ENCODE results near the gene ORM1. TPM values are rescaled to one million over a fixed set of nuclear protein-coding genes. Genes with fewer than 3 reads are reported as not detected.
"Not testable (repeated sequence)": the region's sequence is repeated elsewhere in the genome, so short reads cannot be mapped to it uniquely, and the experiment has no call there.

The ORM1 gene
- total RNA-seq, 1 experiment from 2014 or later: not detected

DNA sequence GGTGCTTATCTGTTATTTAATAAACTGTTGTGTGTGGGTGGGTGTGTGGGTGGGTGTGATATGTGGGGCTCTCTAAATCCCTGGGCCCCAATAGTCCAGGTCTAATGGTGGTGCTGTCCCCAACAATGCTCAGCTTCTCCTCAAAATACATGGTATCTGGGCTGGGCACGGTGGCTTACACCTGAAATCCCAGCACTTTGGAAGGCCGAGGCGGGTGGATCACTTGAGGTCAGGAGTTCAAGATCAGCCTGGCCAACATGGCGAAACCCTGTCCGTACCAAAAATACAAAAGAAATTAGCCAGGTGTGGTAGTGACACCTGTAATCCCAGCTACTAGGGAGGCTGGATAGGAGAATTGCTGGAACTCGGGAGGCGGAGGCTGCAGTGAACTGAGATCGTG lies 4.5 kb upstream of the ORM1 start:
- H3F3A ChIP-seq (ENCODE audit: low read length, unreplicated experiment): no peaks in the 10 kb centered on the region
- no peaks in the 10 kb centered on the region for H3K27me3 ChIP-seq (ENCODE audit: low read length)
- H3K4me3 ChIP-seq (ENCODE audit: low read length): no peak overlapping the region
- no TSS peak for BruUV-seq (replicated peaks)
- H3K4me1 ChIP-seq (ENCODE audit: insufficient read depth, low read length): no peaks in the 10 kb centered on the region
- no peak overlapping the region for H3K27ac ChIP-seq (ENCODE audit: low read length)
- H2AFZ ChIP-seq (ENCODE audit: low read length): no peak overlapping the region
- ChIA-PET CTCF (no interaction called here), POLR2A (ENCODE audit: unreplicated experiment) (no interaction called here)
- TF ChIP-seq EZH2 (IDR thresholded peaks at IDR 0.05; ENCODE audit: low read length, unreplicated experiment): no peak
- no peak for TF ChIP-seq EZH2phosphoT487 (IDR thresholded peaks at IDR 0.05; ENCODE audit: borderline replicate concordance, low read length)
- TF ChIP-seq, protein P1, sequence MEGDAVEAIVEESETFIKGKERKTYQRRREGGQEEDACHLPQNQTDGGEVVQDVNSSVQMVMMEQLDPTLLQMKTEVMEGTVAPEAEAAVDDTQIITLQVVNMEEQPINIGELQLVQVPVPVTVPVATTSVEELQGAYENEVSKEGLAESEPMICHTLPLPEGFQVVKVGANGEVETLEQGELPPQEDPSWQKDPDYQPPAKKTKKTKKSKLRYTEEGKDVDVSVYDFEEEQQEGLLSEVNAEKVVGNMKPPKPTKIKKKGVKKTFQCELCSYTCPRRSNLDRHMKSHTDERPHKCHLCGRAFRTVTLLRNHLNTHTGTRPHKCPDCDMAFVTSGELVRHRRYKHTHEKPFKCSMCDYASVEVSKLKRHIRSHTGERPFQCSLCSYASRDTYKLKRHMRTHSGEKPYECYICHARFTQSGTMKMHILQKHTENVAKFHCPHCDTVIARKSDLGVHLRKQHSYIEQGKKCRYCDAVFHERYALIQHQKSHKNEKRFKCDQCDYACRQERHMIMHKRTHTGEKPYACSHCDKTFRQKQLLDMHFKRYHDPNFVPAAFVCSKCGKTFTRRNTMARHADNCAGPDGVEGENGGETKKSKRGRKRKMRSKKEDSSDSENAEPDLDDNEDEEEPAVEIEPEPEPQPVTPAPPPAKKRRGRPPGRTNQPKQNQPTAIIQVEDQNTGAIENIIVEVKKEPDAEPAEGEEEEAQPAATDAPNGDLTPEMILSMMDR (conservative IDR thresholded peaks at IDR 0.05; ENCODE audit: low read depth, low read length): no peak
- no peak overlapping the region for H3K9ac ChIP-seq (ENCODE audit: low read length)
- ATAC-seq: no peak
- DNase-seq: no peak
- H3K9me2 ChIP-seq (replicated peaks; ENCODE audit: low read length): no peaks in the 10 kb centered on the region
- intact Hi-C loops (cut with micrococcal nuclease): no loop called here
- no peak overlapping the region for H3K4me2 ChIP-seq (ENCODE audit: low read length)
- no peaks in the 10 kb centered on the region for H3K79me2 ChIP-seq (ENCODE audit: low read length)
- H3K36me3 ChIP-seq (ENCODE audit: low read depth, low read length): no peaks in the 10 kb centered on the region
- H4K20me1 ChIP-seq (ENCODE audit: low read length): no peaks in the 10 kb centered on the region
- H3K9me3 ChIP-seq (ENCODE audit: low read length): no peaks in the 10 kb centered on the region

DNA sequence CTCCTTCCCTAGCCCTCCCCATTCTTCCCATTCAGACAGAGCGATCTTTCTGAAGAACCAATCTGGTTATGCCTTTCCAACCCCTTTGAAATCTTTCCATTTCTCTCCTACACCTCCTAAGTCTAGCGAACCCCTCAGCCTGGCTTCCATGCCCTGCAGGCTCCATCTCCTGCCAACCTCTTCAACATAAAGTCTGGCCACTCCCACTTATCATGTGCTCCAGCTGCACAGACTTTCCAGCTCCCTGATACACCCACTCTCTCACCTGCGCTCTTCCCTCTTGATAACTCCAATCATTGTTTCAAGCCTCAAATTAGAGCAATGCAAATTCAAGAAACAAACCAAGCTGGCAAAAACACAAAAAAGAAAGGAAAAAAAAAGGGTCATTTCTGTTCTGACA lies 3.8 kb upstream of the ORM1 start:
- H2AFZ ChIP-seq (ENCODE audit: low read length): no peak overlapping the region
- ChIA-PET CTCF (interaction anchor here (0.9 kb wide), 1 partner anchor 20 kb away, joined by 3 read pairs; no protein-coding TSS in a partner anchor), POLR2A (ENCODE audit: unreplicated experiment) (no interaction called here)
- no peaks in the 10 kb centered on the region for H4K20me1 ChIP-seq (ENCODE audit: low read length)
- no peak overlapping the region for H3K9ac ChIP-seq (ENCODE audit: low read length)
- no peak for TF ChIP-seq EZH2phosphoT487 (IDR thresholded peaks at IDR 0.05; ENCODE audit: borderline replicate concordance, low read length)
- TF ChIP-seq, protein P1 (conservative IDR thresholded peaks at IDR 0.05; ENCODE audit: low read depth, low read length): no peak
- no peak for TF ChIP-seq EZH2 (IDR thresholded peaks at IDR 0.05; ENCODE audit: low read length, unreplicated experiment)
- H3K36me3 ChIP-seq (ENCODE audit: low read depth, low read length): no peaks in the 10 kb centered on the region
- H3K27me3 ChIP-seq (ENCODE audit: low read length): no peaks in the 10 kb centered on the region
- DNase-seq (no peak), ATAC-seq (no peak)
- H3F3A ChIP-seq (ENCODE audit: low read length, unreplicated experiment): no peaks in the 10 kb centered on the region
- no peaks in the 10 kb centered on the region for H3K4me1 ChIP-seq (ENCODE audit: insufficient read depth, low read length)
- H3K9me3 ChIP-seq (ENCODE audit: low read length): no peaks in the 10 kb centered on the region
- no peaks in the 10 kb centered on the region for H3K9me2 ChIP-seq (replicated peaks; ENCODE audit: low read length)
- H3K4me2 ChIP-seq (ENCODE audit: low read length): no peak overlapping the region
- no peak overlapping the region for H3K4me3 ChIP-seq (ENCODE audit: low read length)
- H3K79me2 ChIP-seq (ENCODE audit: low read length): no peaks in the 10 kb centered on the region
- BruUV-seq (replicated peaks): no TSS peak
- no peak overlapping the region for H3K27ac ChIP-seq (ENCODE audit: low read length)
- intact Hi-C loops (cut with micrococcal nuclease): no loop called here

DNA sequence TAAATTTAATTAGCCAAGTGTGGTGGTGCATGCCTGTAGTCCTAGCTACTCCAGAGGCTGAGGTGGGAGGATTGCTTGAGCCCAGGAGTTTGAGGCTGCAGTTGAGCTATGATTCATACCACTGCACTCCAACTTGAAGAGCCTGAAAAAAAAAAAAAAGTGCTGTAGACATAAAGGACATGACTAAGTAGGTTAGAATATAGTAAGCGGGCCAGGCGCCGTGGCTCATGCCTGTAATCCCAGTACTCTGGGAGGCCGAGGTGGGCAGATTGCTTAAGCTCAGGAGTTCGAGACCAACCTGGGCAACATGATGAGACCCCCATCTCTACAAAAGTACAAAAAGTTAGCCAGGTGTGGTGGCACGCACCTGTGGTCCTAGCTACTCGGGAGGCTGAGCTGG lies 2.2 kb upstream of the ORM1 start:
- H3K9ac ChIP-seq (ENCODE audit: low read length); H3K9me2 ChIP-seq (replicated peaks; ENCODE audit: low read length); H2AFZ ChIP-seq (ENCODE audit: low read length); BruUV-seq (replicated peaks); H3F3A ChIP-seq (ENCODE audit: low read length, unreplicated experiment); H3K4me2 ChIP-seq (ENCODE audit: low read length); DNase-seq; POLR2A ChIA-PET (ENCODE audit: unreplicated experiment); H3K9me3 ChIP-seq (ENCODE audit: low read length); H4K20me1 ChIP-seq (ENCODE audit: low read length); H3K27me3 ChIP-seq (ENCODE audit: low read length); CTCF ChIA-PET; H3K36me3 ChIP-seq (ENCODE audit: low read depth, low read length); H3K4me1 ChIP-seq (ENCODE audit: insufficient read depth, low read length); H3K4me3 ChIP-seq (ENCODE audit: low read length); H3K79me2 ChIP-seq (ENCODE audit: low read length); H3K27ac ChIP-seq (ENCODE audit: low read length); ATAC-seq; intact Hi-C loops (cut with micrococcal nuclease): not testable (repeated sequence)
